Measurements from ENCODE around the gene HIVEP1.

HIVEP1 gene

GRCh38 chr6:12051861-12052368 lies 39.8 kb downstream of the HIVEP1 start:
- DNase-seq: no peak

- DNase-seq: no peak
These were observed 46.3 kb downstream of the HIVEP1 start for GRCh38 chr6:12058172-12058961.

GRCh38 chr6:12060780-12061609 lies 48.9 kb downstream of the HIVEP1 start:
- no peak for DNase-seq

- no peak for DNase-seq
These were observed 50.5 kb downstream of the HIVEP1 start for GRCh38 chr6:12062605-12063004.

- DNase-seq: no peak
These were observed 52.0 kb downstream of the HIVEP1 start for GRCh38 chr6:12064131-12064530.

- no peak for DNase-seq
These were observed 52.5 kb downstream of the HIVEP1 start for GRCh38 chr6:12064538-12065071.

GRCh38 chr6:12065321-12066140 lies 53.4 kb downstream of the HIVEP1 start:
- DNase-seq: no peak

- DNase-seq: no peak
These were observed 54.2 kb downstream of the HIVEP1 start for GRCh38 chr6:12066297-12066696.

- no peak for DNase-seq
These were observed 56.9 kb downstream of the HIVEP1 start for GRCh38 chr6:12068899-12069557.

GRCh38 chr6:12069891-12070529 lies 57.9 kb downstream of the HIVEP1 start:
- no peak for DNase-seq

- no peak for DNase-seq
These were observed 59.0 kb downstream of the HIVEP1 start for GRCh38 chr6:12071064-12071615.

GRCh38 chr6:12075067-12075563 lies 63.0 kb downstream of the HIVEP1 start:
- DNase-seq: no peak

- no peak for DNase-seq
These were observed 65.1 kb downstream of the HIVEP1 start for GRCh38 chr6:12077021-12077710.

GRCh38 chr6:12078014-12078413 lies 65.9 kb downstream of the HIVEP1 start:
- no peak for DNase-seq

GRCh38 chr6:12081771-12082170 lies 69.7 kb downstream of the HIVEP1 start:
- no peak for DNase-seq

GRCh38 chr6:12082368-12082767 lies 70.3 kb downstream of the HIVEP1 start:
- DNase-seq: no peak

- no peak for DNase-seq
These were observed 71.2 kb downstream of the HIVEP1 start for GRCh38 chr6:12083302-12083701.

GRCh38 chr6:12083763-12084162 lies 71.7 kb downstream of the HIVEP1 start:
- no peak for DNase-seq

- no peak for DNase-seq
These were observed 72.6 kb downstream of the HIVEP1 start for GRCh38 chr6:12084681-12085080.

- no peak for DNase-seq
These were observed 76.4 kb downstream of the HIVEP1 start for GRCh38 chr6:12088531-12088930.

GRCh38 chr6:12090714-12091113 lies 78.6 kb downstream of the HIVEP1 start:
- no peak for DNase-seq

Measured in NCI-H1048 (cell line).